CD4-positive, alpha-beta T cell treated with Interleukin-17A for 4 hours (primary cell): ENCODE results near the gene SSBP1.
"Not testable (repeated sequence)": the region's sequence is repeated elsewhere in the genome, so short reads cannot be mapped to it uniquely, and the experiment has no call there.

ENCODE experiments used
- DNase-seq: peaks from one replicate; pipeline ENCODE4 v3.0.0-alpha.2; 2020; ENCODE audit warnings: mixed read lengths

SSBP1 gene

GRCh38 chr7:141709749-141710148 is 28.4 kb upstream of the SSBP1 start:
- DNase-seq: no peak

GRCh38 chr7:141710301-141710700 is 27.9 kb upstream of the SSBP1 start:
- DNase-seq: no peak

GRCh38 chr7:141712603-141713255 is 25.4 kb upstream of the SSBP1 start:
- no peak for DNase-seq

GRCh38 chr7:141713890-141714289 is 24.3 kb upstream of the SSBP1 start:
- no peak for DNase-seq

- DNase-seq: no peak
Measured at GRCh38 chr7:141714571-141714970, 23.6 kb upstream of the SSBP1 start.

GRCh38 chr7:141715018-141715417 is 23.1 kb upstream of the SSBP1 start:
- DNase-seq: no peak

GRCh38 chr7:141715794-141716689 is 22.1 kb upstream of the SSBP1 start:
- DNase-seq: no peak

GRCh38 chr7:141717450-141717849 is 20.7 kb upstream of the SSBP1 start:
- no peak for DNase-seq

GRCh38 chr7:141722529-141722928 is 15.6 kb upstream of the SSBP1 start:
- DNase-seq: no peak

GRCh38 chr7:141729020-141729419 is 9.1 kb upstream of the SSBP1 start:
- no peak for DNase-seq

GRCh38 chr7:141731476-141732149 is 6.5 kb upstream of the SSBP1 start:
- no peak for DNase-seq

- peak; percentile 10 for DNase-seq
Measured at GRCh38 chr7:141737118-141737835, 881 bp upstream of the SSBP1 start.

GRCh38 chr7:141738592-141739013 is 445 bp downstream of the SSBP1 start:
- DNase-seq: no peak

GRCh38 chr7:141739250-141739649 is 1.1 kb downstream of the SSBP1 start:
- no peak for DNase-seq

- DNase-seq: no peak
Measured at GRCh38 chr7:141742229-141742628, 4.1 kb downstream of the SSBP1 start.

GRCh38 chr7:141744131-141744530 is 6.0 kb downstream of the SSBP1 start:
- DNase-seq: no peak

- no peak for DNase-seq
Measured at GRCh38 chr7:141748396-141748795, 10.2 kb downstream of the SSBP1 start.

- not testable (repeated sequence) for DNase-seq
Measured at GRCh38 chr7:141751904-141752303, 13.7 kb downstream of the SSBP1 start.

GRCh38 chr7:141752634-141753033 is 14.5 kb downstream of the SSBP1 start:
- DNase-seq: no peak

GRCh38 chr7:141754939-141755338 is 16.8 kb downstream of the SSBP1 start:
- no peak for DNase-seq

- no peak for DNase-seq
Measured at GRCh38 chr7:141763797-141764196, 25.6 kb downstream of the SSBP1 start, which contains the start of gene TAS2R3. Gene TAS2R3, plus strand, starts transcription at chr7:141764097. Its CDS starts 62 bp downstream, at chr7:141764159.

- DNase-seq: not testable (repeated sequence)
Measured at GRCh38 chr7:141770083-141770583, 32.0 kb downstream of the SSBP1 start.

- DNase-seq: no peak
Measured at GRCh38 chr7:141776374-141776773, 38.2 kb downstream of the SSBP1 start, which contains the start of gene TAS2R4. Gene TAS2R4, plus strand, starts transcription at chr7:141776674. Its CDS starts 1,815 bp downstream, at chr7:141778489.
